Right lung (tissue), 5 donors: Measurements from ENCODE around the gene TMEM141. TPM values are rescaled to one million over a fixed set of nuclear protein-coding genes. Genes with fewer than 3 reads are reported as not detected.

Experiments used
- polyA plus RNA-seq, 5 donors: library from polyadenylated mRNA; unstranded; fragments of 120-200 nt; gene quantifications; one replicate each; pipeline versions ENCODE4 v1.2.1 to v1.2.3, GENCODE V29; 2013; ENCODE audit warnings: inconsistent platforms in 1 of 5, low replicate concordance in 1 of 5; ENCODE audit not compliant: insufficient read length in 5 of 5, insufficient read depth in 1 of 5

Gene TMEM141
- polyA plus RNA-seq, 5 donors: 42.6 to 74.3 (median 54.0) TPM

Other genes starting within 250 kb of the TMEM141 start
- gene NOTCH1, start 245.3 kb upstream of the TMEM141 start, polyA plus RNA-seq: 10 to 100 TPM; 15.9 to 37.5 (median 27.1) TPM
- 100 to 1,000 TPM in 1 of 5 donors, 10 to 100 TPM in 4; 60.3 to 160 (median 86.2) TPM for gene EGFL7, start 128.4 kb upstream of the TMEM141 start, polyA plus RNA-seq
- 10 to 100 TPM; 23.1 to 55.6 (median 27.8) TPM for gene AGPAT2, start 103.9 kb upstream of the TMEM141 start, polyA plus RNA-seq
- 10 to 100 TPM; 22.7 to 47.6 (median 29.8) TPM for gene DIPK1B, start 78.8 kb upstream of the TMEM141 start, polyA plus RNA-seq
- under 1 TPM; 0.12 to 0.76 (median 0.31) TPM for gene LCN10, start 48.4 kb upstream of the TMEM141 start, polyA plus RNA-seq
- gene LCN6, start 42.8 kb upstream of the TMEM141 start, polyA plus RNA-seq: not detected
- gene LCN8, start 33.1 kb upstream of the TMEM141 start, polyA plus RNA-seq: under 1 TPM in 1 of 5 donors, not detected in 4; 0.72 TPM
- 1 to 10 TPM in 1 of 5 donors, under 1 TPM in 4; 0.07 to 2.2 (median 0.10) TPM for gene LCN15, start 26.8 kb upstream of the TMEM141 start, polyA plus RNA-seq
- 10 to 100 TPM in 1 of 5 donors, 1 to 10 TPM in 4; 5.9 to 10.6 (median 7.7) TPM for gene CCDC183, start 5.0 kb downstream of the TMEM141 start, polyA plus RNA-seq
- gene RABL6, start 16.6 kb downstream of the TMEM141 start, polyA plus RNA-seq: 10 to 100 TPM; 46.3 to 79.6 (median 54.0) TPM
- gene AJM1, start 51.1 kb downstream of the TMEM141 start, polyA plus RNA-seq: 1 to 10 TPM in 3 of 5 donors, under 1 TPM in 2; 0.56 to 1.9 (median 1.1) TPM
- 100 to 1,000 TPM in 1 of 5 donors, 10 to 100 TPM in 4; 57.7 to 161 (median 84.7) TPM for gene PHPT1, start 58.1 kb downstream of the TMEM141 start, polyA plus RNA-seq
- gene MAMDC4, start 61.0 kb downstream of the TMEM141 start, polyA plus RNA-seq: 1 to 10 TPM; 4.5 to 9.5 (median 6.7) TPM
- gene EDF1, start 75.0 kb downstream of the TMEM141 start, polyA plus RNA-seq: 100 to 1,000 TPM; 326 to 525 (median 367) TPM
- gene TRAF2, start 95.2 kb downstream of the TMEM141 start, polyA plus RNA-seq: 10 to 100 TPM; 10.8 to 16.5 (median 13.9) TPM
- gene FBXW5, start 153.4 kb downstream of the TMEM141 start, polyA plus RNA-seq: 10 to 100 TPM; 28.1 to 74.7 (median 42.7) TPM
- under 1 TPM in 4 of 5 donors, not detected in 1; 0.33 to 0.78 (median 0.41) TPM for gene C8G, start 153.9 kb downstream of the TMEM141 start, polyA plus RNA-seq
- gene LCN12, start 160.9 kb downstream of the TMEM141 start, polyA plus RNA-seq: 10 to 100 TPM in 3 of 5 donors, 1 to 10 TPM in 2; 9.1 to 25.3 (median 21.1) TPM
- gene PTGDS, start 186.2 kb downstream of the TMEM141 start, polyA plus RNA-seq: 10 to 100 TPM; 21.1 to 66.2 (median 29.6) TPM
- 1 to 10 TPM in 2 of 5 donors, under 1 TPM in 3; 0.59 to 1.9 (median 0.89) TPM for gene LCNL1, start 191.6 kb downstream of the TMEM141 start, polyA plus RNA-seq
- 10 to 100 TPM; 26.2 to 57.5 (median 36.8) TPM for gene PAXX, start 201.1 kb downstream of the TMEM141 start, polyA plus RNA-seq
- 10 to 100 TPM; 25.9 to 74.3 (median 43.8) TPM for gene CLIC3, start 205.2 kb downstream of the TMEM141 start, polyA plus RNA-seq
- 10 to 100 TPM; 16.0 to 35.7 (median 21.0) TPM for gene ABCA2, start 236.9 kb downstream of the TMEM141 start, polyA plus RNA-seq
- gene FUT7, start 240.7 kb downstream of the TMEM141 start, polyA plus RNA-seq: under 1 TPM in 1 of 5 donors, not detected in 4; 0.08 TPM